Stimulated activated CD8-positive, alpha-beta memory T cell treated with anti-CD3 and anti-CD28 coated beads, Interleukin-4, amount 100 ng/mL, for 1 hour (primary cell): ENCODE results near the gene TNFRSF9.

Source experiments
- DNase-seq, 2 donors: peaks; one replicate each; pipeline ENCODE4 v3.0.0-alpha.2; 2020; ENCODE audit warnings: low read depth in 2 of 2, low spot score in 1 of 2

TNFRSF9 gene

GRCh38 chr1:7878027-7878426, 62.6 kb downstream of the TNFRSF9 start:
- DNase-seq, result no peak

- no peak for DNase-seq
Measured at GRCh38 chr1:7873801-7874795, 66.5 kb downstream of the TNFRSF9 start.

GRCh38 chr1:7871136-7871535, 69.5 kb downstream of the TNFRSF9 start:
- no peak for DNase-seq

- DNase-seq, result no peak
Measured at GRCh38 chr1:7869136-7869920, 71.3 kb downstream of the TNFRSF9 start.

GRCh38 chr1:7868070-7868780, 72.4 kb downstream of the TNFRSF9 start:
- no peak for DNase-seq

- DNase-seq, result no peak
Measured at GRCh38 chr1:7865978-7866377, 74.7 kb downstream of the TNFRSF9 start.
